Measurements from ENCODE around the gene BICC1.

GRCh38 chr10:58627392-58627791 is 114.7 kb downstream of the BICC1 start:
- no peak for TF ChIP-seq EZH2phosphoT487 (IDR thresholded peaks at IDR 0.05)
- TF ChIP-seq, protein P1, sequence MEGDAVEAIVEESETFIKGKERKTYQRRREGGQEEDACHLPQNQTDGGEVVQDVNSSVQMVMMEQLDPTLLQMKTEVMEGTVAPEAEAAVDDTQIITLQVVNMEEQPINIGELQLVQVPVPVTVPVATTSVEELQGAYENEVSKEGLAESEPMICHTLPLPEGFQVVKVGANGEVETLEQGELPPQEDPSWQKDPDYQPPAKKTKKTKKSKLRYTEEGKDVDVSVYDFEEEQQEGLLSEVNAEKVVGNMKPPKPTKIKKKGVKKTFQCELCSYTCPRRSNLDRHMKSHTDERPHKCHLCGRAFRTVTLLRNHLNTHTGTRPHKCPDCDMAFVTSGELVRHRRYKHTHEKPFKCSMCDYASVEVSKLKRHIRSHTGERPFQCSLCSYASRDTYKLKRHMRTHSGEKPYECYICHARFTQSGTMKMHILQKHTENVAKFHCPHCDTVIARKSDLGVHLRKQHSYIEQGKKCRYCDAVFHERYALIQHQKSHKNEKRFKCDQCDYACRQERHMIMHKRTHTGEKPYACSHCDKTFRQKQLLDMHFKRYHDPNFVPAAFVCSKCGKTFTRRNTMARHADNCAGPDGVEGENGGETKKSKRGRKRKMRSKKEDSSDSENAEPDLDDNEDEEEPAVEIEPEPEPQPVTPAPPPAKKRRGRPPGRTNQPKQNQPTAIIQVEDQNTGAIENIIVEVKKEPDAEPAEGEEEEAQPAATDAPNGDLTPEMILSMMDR (IDR thresholded peaks at IDR 0.05): no peak
